Muscle of arm (tissue), 12 donors: Measurements from ENCODE around the gene KLHL29. TPM values are rescaled to one million over a fixed set of nuclear protein-coding genes. Genes with fewer than 3 reads are reported as not detected.
A peak's percentile ranks its signal among the peaks of the same experiment; 100 is the strongest.

Experiments
- DNase-seq: peaks from one replicate; pipeline ENCODE4 v3.0.0-alpha.2; 2013
- polyA plus RNA-seq, 12 donors: library from polyadenylated mRNA; unstranded; fragments of 120-200 nt; gene quantifications; one replicate each; pipeline ENCODE4 v1.2.1, GENCODE V29; 2013; ENCODE audit not compliant: insufficient read length in 12 of 12

Gene KLHL29
- polyA plus RNA-seq, 12 donors, result 5.4 to 13.6 (median 7.7) TPM; not detected in 1

GRCh38 chr2:23492337-23492675, 107.3 kb downstream of the KLHL29 start:
- no peak for DNase-seq

GRCh38 chr2:23492921-23493320, 107.9 kb downstream of the KLHL29 start:
- DNase-seq, result no peak

GRCh38 chr2:23493846-23494245, 108.9 kb downstream of the KLHL29 start:
- no peak for DNase-seq

- DNase-seq, result no peak
Observed at GRCh38 chr2:23494286-23494685, 109.3 kb downstream of the KLHL29 start.

- DNase-seq, result no peak
Observed at GRCh38 chr2:23495661-23496114, 110.7 kb downstream of the KLHL29 start.

- no peak for DNase-seq
Observed at GRCh38 chr2:23496456-23496855, 111.5 kb downstream of the KLHL29 start.

- DNase-seq, result no peak
Observed at GRCh38 chr2:23497063-23497462, 112.1 kb downstream of the KLHL29 start.

GRCh38 chr2:23497536-23497935, 112.6 kb downstream of the KLHL29 start:
- no peak for DNase-seq

GRCh38 chr2:23498943-23499342, 114.0 kb downstream of the KLHL29 start:
- DNase-seq, result no peak

GRCh38 chr2:23499439-23499838, 114.5 kb downstream of the KLHL29 start:
- DNase-seq, result no peak

- DNase-seq, result no peak
Observed at GRCh38 chr2:23500836-23501235, 115.9 kb downstream of the KLHL29 start.

- no peak for DNase-seq
Observed at GRCh38 chr2:23502096-23502495, 117.1 kb downstream of the KLHL29 start.

- no peak for DNase-seq
Observed at GRCh38 chr2:23503097-23503496, 118.1 kb downstream of the KLHL29 start.

- DNase-seq, result no peak
Observed at GRCh38 chr2:23503682-23504081, 118.7 kb downstream of the KLHL29 start.

GRCh38 chr2:23504591-23504990, 119.6 kb downstream of the KLHL29 start:
- no peak for DNase-seq

GRCh38 chr2:23505218-23505983, 120.4 kb downstream of the KLHL29 start:
- no peak for DNase-seq

- DNase-seq, result no peak
Observed at GRCh38 chr2:23505984-23506380, 121.0 kb downstream of the KLHL29 start.

- peak; percentile 65 for DNase-seq
Observed at GRCh38 chr2:23506531-23507266, 121.7 kb downstream of the KLHL29 start.

- no peak for DNase-seq
Observed at GRCh38 chr2:23507267-23508065, 122.5 kb downstream of the KLHL29 start.

- no peak for DNase-seq
Observed at GRCh38 chr2:23508066-23508390, 123.0 kb downstream of the KLHL29 start.

- no peak for DNase-seq
Observed at GRCh38 chr2:23509103-23509502, 124.1 kb downstream of the KLHL29 start.

- DNase-seq, result no peak
Observed at GRCh38 chr2:23509596-23510292, 124.8 kb downstream of the KLHL29 start.
